HL-60 (cell line): ENCODE data around the gene GABPB1.

Experiments
- DNase-seq, 2 experiments: peaks; one replicate each; pipeline ENCODE4 v3.0.0-alpha.2; 2010 to 2020; ENCODE audit warnings: low read depth in 1 of 2, low spot score in 1 of 2
- H3K27ac ChIP-seq: fragments of 250-450 bp; sonication (Bioruptor Pico); replicated peaks from 2 replicates; pipeline ENCODE4 v1.5.1; 2020; ENCODE audit warnings: mild to moderate bottlenecking, moderate library complexity
- H3K27me3 ChIP-seq: fragments of 250-450 bp; sonication (Bioruptor Pico); 2 replicates; pipeline ENCODE4 v1.5.1; 2021; ENCODE audit warnings: mild to moderate bottlenecking, moderate library complexity; ENCODE audit not compliant: insufficient read depth, poor library complexity, severe bottlenecking
- H3K4me3 ChIP-seq: replicated peaks from 2 replicates; pipeline ENCODE4 v1.5.1; 2011; ENCODE audit warnings: mild to moderate bottlenecking, control low read depth, low read length; ENCODE audit not compliant: insufficient read depth
- CTCF ChIP-seq: IDR thresholded peaks from one replicate; pipeline ENCODE4 v1.5.1; 2011; ENCODE audit warnings: low read length, control low read depth, inconsistent platforms; ENCODE audit not compliant: insufficient read depth
- GABPA ChIP-seq: IDR thresholded peaks from 2 replicates; pipeline ENCODE4 v1.6.1; 2012; ENCODE audit warnings: low read depth
- POLR2AphosphoS5 ChIP-seq: IDR thresholded peaks from 2 replicates; pipeline ENCODE4 v1.6.1; 2012; ENCODE audit warnings: low read depth
- REST ChIP-seq: IDR thresholded peaks from 2 replicates; pipeline ENCODE4 v1.6.1; 2012; ENCODE audit warnings: low read depth; ENCODE audit not compliant: insufficient replicate concordance
- SPI1 ChIP-seq: IDR thresholded peaks from 2 replicates; pipeline ENCODE4 v1.6.1; 2012; ENCODE audit warnings: low read depth, mild to moderate bottlenecking, borderline replicate concordance

The GABPB1 gene

GRCh38 chr15:50363612-50364011, 8.6 kb upstream of the GABPB1 start:
- no peak for DNase-seq
- H3K27me3 ChIP-seq = no peaks in the 10 kb centered on the region
- H3K4me3 ChIP-seq = no peak overlapping the region
- no peak overlapping the region for H3K27ac ChIP-seq
- no peak for TF ChIP-seq SPI1
- no peak for TF ChIP-seq CTCF
- TF ChIP-seq POLR2AphosphoS5 = no peak
- no peak for TF ChIP-seq GABPA
- TF ChIP-seq REST = no peak

- DNase-seq = no peak
- Histone ChIP-seq H3K4me3 (no peak overlapping the region), H3K27me3 (no peaks in the 10 kb centered on the region), H3K27ac (no peak overlapping the region)
- TF ChIP-seq POLR2AphosphoS5 (peak; percentile 12; the same call in 1 of the 2 replicates), REST (no peak), SPI1 (peak; percentile 14; the same call in 1 of the 2 replicates), CTCF (no peak), GABPA (no peak)
Measured at GRCh38 chr15:50361756-50362155, 6.8 kb upstream of the GABPB1 start.

- no peak overlapping the region for H3K4me3 ChIP-seq
- H3K27me3 ChIP-seq = no peaks in the 10 kb centered on the region
- H3K27ac ChIP-seq = no peak overlapping the region
- TF ChIP-seq REST = no peak
- TF ChIP-seq CTCF = peak; percentile 26
- DNase-seq = peak in 1 of 2 experiments; percentile 36
Measured at GRCh38 chr15:50358845-50359244, 3.8 kb upstream of the GABPB1 start.
